Thoracic aorta (tissue), 2 donors: ENCODE results near the gene CNKSR2. TPM values are rescaled to one million over a fixed set of nuclear protein-coding genes. Genes with fewer than 3 reads are reported as not detected.

Experiments used
- ATAC-seq: fragments of 150-250 bp; one replicate; pipeline ENCODE4 v1.8.0; 2017; ENCODE audit warnings: low read depth; ENCODE audit not compliant: insufficient number of reproducible peaks, low FRiP score
- DNase-seq: peaks from one replicate; pipeline ENCODE4 v3.0.0-alpha.2; 2020; ENCODE audit warnings: low spot score
- H3K27ac ChIP-seq, 2 donors: fragments of 200-600 bp; sonication (generic); 1 replicate in 1 of 2; 2 replicates in 1 of 2; pipeline ENCODE4 v1.5.1; 2016; ENCODE audit warnings: mild to moderate bottlenecking in 2 of 2, moderate library complexity in 2 of 2
- H3K27me3 ChIP-seq: fragments of 200-600 bp; sonication (generic); replicated peaks from 2 replicates; pipeline ENCODE4 v1.6.0; 2016; ENCODE audit warnings: mild to moderate bottlenecking; ENCODE audit not compliant: insufficient read depth
- H3K36me3 ChIP-seq: fragments of 200-600 bp; sonication (generic); one replicate; pipeline ENCODE4 v1.5.1; 2016
- H3K4me1 ChIP-seq, 2 donors: fragments of 200-600 bp; sonication (generic); 1 replicate in 1 of 2; 2 replicates in 1 of 2; pipeline versions ENCODE4 v1.5.1 to v1.6.0; 2016; ENCODE audit warnings: low read depth in 2 of 2, mild to moderate bottlenecking in 1 of 2; ENCODE audit not compliant: control insufficient read depth in 1 of 2
- H3K4me3 ChIP-seq: fragments of 200-600 bp; sonication (generic); 2 replicates; pipeline ENCODE4 v1.5.1; 2016; ENCODE audit warnings: mild to moderate bottlenecking
- H3K9me3 ChIP-seq: fragments of 200-600 bp; sonication (generic); 2 replicates; pipeline ENCODE4 v1.5.1; 2016
- total RNA-seq, 2 donors: library from RNA; depleted of rRNA; stranded (reverse); fragments of >200 nt; gene quantifications; one replicate each; pipeline versions ENCODE4 v1.1.0 to v1.2.3, GENCODE V29; 2016
- TF ChIP-seq, protein P1 (sequence below): fragments of 200-600 bp; sonication (generic); IDR thresholded peaks from one replicate; pipeline ENCODE4 v1.5.1; 2019; ENCODE audit warnings: antibody characterized with exemption

Gene CNKSR2
- total RNA-seq = 10 to 100 TPM in 1 of 2 donors, 1 to 10 TPM in 1; 5.3 to 10.4 TPM

DNA sequence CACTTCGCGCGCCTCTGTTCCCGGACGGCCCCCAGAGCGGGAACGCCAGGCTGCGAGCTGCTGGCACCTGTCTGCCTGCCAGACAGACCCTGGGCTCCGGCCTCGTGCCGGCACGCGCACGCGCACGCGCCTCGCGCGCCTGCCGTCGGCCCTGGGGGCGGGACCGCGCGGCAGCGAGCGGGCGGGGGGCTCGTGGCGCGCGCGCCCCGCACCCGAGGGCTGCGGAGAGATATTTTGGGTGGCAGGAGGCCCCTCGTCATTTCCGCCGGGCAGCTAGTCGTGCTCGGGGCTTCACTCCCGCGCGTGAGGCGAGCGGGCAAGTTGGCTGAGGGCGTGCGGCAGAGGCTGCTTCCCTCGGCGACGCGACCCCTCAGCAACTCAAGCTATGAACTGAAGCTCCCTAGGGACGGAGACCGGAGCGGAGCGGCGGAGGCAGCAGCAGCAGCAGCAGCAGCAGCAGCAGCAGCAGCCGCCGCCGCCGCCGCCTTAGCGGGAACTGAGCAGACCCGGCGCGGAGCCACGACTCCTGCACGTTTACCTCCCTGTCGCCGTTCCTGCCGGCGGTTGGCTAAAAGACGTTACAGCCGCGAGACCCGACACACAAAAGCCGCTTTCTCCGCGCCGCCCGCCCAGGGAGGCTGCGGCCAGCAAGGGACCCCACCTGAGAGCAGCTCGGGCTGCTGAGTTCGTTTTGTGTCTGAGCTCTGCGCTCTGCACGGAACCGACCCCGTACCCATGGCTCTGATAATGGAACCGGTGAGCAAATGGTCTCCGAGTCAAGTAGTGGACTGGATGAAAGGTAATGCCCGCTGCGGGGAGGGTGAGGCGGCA is at the start of gene CNKSR2:
CNKSR2 (plus strand) TSS at position 256 of the 831 bp plus-strand sequence; CDS start at position 736, 480 bp downstream.
- Histone ChIP-seq H3K27ac (no peak within 1 kb of the TSS), H3K27me3 (no peaks in the 10 kb centered on the region), H3K36me3 (no peaks in the 10 kb centered on the region), H3K9me3 (no peaks in the 10 kb centered on the region), H3K4me3 (peak within 1 kb of the TSS; percentile 74), H3K4me1 (no peaks in the 10 kb centered on the region)
- DNase-seq (no peak), ATAC-seq (no peak)
- TF ChIP-seq, protein P1, sequence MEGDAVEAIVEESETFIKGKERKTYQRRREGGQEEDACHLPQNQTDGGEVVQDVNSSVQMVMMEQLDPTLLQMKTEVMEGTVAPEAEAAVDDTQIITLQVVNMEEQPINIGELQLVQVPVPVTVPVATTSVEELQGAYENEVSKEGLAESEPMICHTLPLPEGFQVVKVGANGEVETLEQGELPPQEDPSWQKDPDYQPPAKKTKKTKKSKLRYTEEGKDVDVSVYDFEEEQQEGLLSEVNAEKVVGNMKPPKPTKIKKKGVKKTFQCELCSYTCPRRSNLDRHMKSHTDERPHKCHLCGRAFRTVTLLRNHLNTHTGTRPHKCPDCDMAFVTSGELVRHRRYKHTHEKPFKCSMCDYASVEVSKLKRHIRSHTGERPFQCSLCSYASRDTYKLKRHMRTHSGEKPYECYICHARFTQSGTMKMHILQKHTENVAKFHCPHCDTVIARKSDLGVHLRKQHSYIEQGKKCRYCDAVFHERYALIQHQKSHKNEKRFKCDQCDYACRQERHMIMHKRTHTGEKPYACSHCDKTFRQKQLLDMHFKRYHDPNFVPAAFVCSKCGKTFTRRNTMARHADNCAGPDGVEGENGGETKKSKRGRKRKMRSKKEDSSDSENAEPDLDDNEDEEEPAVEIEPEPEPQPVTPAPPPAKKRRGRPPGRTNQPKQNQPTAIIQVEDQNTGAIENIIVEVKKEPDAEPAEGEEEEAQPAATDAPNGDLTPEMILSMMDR = no peak

DNA sequence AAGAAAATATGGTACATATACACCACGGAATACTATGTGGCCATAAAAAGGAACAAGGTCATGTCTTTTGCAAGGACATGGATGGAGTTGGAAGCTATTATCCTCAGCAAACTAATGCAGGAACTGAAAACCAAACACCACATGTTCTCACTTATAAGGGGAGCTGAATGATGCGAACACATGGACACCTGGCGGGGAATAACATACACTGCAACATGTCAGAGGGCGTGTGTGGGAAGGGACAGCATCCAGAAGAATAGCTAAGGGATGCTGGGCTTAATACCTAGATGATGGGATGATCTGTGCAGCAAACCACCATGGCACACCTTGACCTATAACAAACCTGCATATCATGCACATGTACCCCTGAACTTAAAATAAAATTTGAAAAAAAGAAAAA is 19.5 kb upstream of the CNKSR2 start:
- no peak overlapping the region for H3K27ac ChIP-seq
- TF ChIP-seq, protein P1 = no peak
- H3K36me3 ChIP-seq = no peaks in the 10 kb centered on the region
- H3K9me3 ChIP-seq = no peaks in the 10 kb centered on the region
- ATAC-seq (no peak), DNase-seq (no peak)
- H3K4me1 ChIP-seq = no peaks in the 10 kb centered on the region
- no peak overlapping the region for H3K4me3 ChIP-seq
- no peaks in the 10 kb centered on the region for H3K27me3 ChIP-seq

DNA sequence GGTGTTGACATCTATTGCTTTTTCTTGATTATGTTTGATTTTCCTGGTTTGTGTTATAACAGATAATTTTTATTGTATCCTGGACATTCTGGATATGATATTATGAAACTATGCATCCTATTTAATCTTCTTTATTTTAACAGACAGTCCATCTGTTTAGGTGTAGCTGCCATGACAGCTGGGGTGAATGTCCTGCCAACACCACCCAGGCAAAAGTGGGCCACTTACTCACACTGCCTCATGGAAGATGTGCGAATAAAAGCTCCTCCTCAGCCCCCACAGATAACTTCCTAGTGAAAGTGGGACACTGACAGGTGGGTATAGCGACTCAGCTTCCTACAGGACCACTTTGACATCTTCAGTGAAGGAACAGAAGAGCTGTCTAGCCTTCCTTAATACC is 18.4 kb upstream of the CNKSR2 start:
- no peak for ATAC-seq
- DNase-seq = no peak
- no peaks in the 10 kb centered on the region for H3K36me3 ChIP-seq
- TF ChIP-seq, protein P1 = no peak
- no peaks in the 10 kb centered on the region for H3K9me3 ChIP-seq
- H3K27ac ChIP-seq = no peak overlapping the region
- no peaks in the 10 kb centered on the region for H3K27me3 ChIP-seq
- H3K4me3 ChIP-seq = no peak overlapping the region
- no peaks in the 10 kb centered on the region for H3K4me1 ChIP-seq

DNA sequence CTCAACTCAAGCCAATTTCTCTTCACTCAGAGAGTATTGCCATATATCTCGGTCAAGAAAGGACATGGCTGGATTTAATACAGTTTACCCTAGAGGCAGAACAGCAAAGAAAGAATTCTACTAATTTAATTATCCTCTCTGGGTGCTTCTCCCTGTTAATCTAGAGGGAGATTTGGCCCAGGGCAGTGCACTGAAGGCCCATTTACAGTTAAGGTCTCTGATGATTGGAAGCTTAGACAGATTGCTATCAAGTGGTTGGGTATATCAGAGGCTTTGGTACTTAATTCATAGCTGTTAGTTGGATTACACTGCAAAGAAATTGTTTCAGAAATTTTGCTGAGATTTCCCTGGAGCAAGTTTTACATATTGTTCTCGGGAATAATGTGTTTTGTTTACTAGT is 4.6 kb upstream of the CNKSR2 start:
- H3K27me3 ChIP-seq = no peaks in the 10 kb centered on the region
- H3K27ac ChIP-seq = no peak overlapping the region
- DNase-seq (no peak), ATAC-seq (no peak)
- H3K4me1 ChIP-seq = no peaks in the 10 kb centered on the region
- TF ChIP-seq, protein P1 = no peak
- H3K36me3 ChIP-seq = no peaks in the 10 kb centered on the region
- H3K9me3 ChIP-seq = no peaks in the 10 kb centered on the region
- no peak overlapping the region for H3K4me3 ChIP-seq

DNA sequence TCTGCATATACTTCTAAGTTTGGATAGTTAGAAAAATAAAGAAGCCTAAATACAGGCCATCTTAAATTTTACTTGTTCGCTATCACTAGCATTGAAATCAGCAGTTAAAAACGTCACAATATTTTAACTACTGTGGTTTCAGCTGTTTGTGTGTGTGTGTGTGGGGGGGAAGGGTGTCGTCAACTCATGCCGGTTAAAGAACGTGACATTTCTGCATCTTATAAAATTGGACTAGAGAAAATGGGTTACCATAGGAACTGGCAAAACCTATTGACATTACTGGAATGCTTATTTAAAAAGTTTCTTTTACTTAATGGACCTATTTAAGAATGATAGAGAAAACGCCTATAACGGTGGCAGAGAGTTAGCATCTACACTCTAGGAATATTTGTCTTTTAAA is 1.2 kb upstream of the CNKSR2 start:
- TF ChIP-seq, protein P1 = no peak
- no peaks in the 10 kb centered on the region for H3K4me1 ChIP-seq
- no peaks in the 10 kb centered on the region for H3K27me3 ChIP-seq
- ATAC-seq = no peak
- H3K27ac ChIP-seq = no peak overlapping the region
- no peaks in the 10 kb centered on the region for H3K36me3 ChIP-seq
- no peaks in the 10 kb centered on the region for H3K9me3 ChIP-seq
- no peak overlapping the region for H3K4me3 ChIP-seq
- no peak for DNase-seq
